ENCODE measurements around the gene CSNK1A1. TPM values are rescaled to one million over a fixed set of nuclear protein-coding genes. Genes with fewer than 3 reads are reported as not detected.
"Not testable (repeated sequence)": the region's sequence is repeated elsewhere in the genome, so short reads cannot be mapped to it uniquely, and the experiment has no call there.

Gene CSNK1A1
- total RNA-seq, 1 experiment from 2014 or later = 220 TPM

GRCh38 chr5:149478761-149479160 lies 72.5 kb downstream of the CSNK1A1 start:
- Histone ChIP-seq H3K4me3 (ENCODE audit: insufficient read depth, low read depth, low read length) (no peak overlapping the region), H3K27me3 (ENCODE audit: control insufficient read depth, insufficient read depth, low read length) (no peaks in the 10 kb centered on the region), H3K36me3 (replicated peaks; ENCODE audit: control insufficient read depth, insufficient read depth, low read length) (no peaks in the 10 kb centered on the region)

GRCh38 chr5:149475777-149476176 lies 75.5 kb downstream of the CSNK1A1 start:
- DNase-seq = no peak

More at GRCh38 chr5:149478761-149479160, 72.5 kb downstream of the CSNK1A1 start:
- no peak for DNase-seq

GRCh38 chr5:149474198-149474597 lies 77.0 kb downstream of the CSNK1A1 start:
- no peak for DNase-seq
- no peaks in the 10 kb centered on the region for H3K27me3 ChIP-seq (ENCODE audit: control insufficient read depth, insufficient read depth, low read length)
- H3K36me3 ChIP-seq (replicated peaks; ENCODE audit: control insufficient read depth, insufficient read depth, low read length) = no peaks in the 10 kb centered on the region
- no peak overlapping the region for H3K4me3 ChIP-seq (ENCODE audit: insufficient read depth, low read depth, low read length)

More at GRCh38 chr5:149475777-149476176, 75.5 kb downstream of the CSNK1A1 start:
- H3K27me3 ChIP-seq (ENCODE audit: control insufficient read depth, insufficient read depth, low read length) = no peaks in the 10 kb centered on the region
- H3K4me3 ChIP-seq (ENCODE audit: insufficient read depth, low read depth, low read length) = no peak overlapping the region
- H3K36me3 ChIP-seq (replicated peaks; ENCODE audit: control insufficient read depth, insufficient read depth, low read length) = no peaks in the 10 kb centered on the region

- Histone ChIP-seq H3K36me3 (replicated peaks; ENCODE audit: control insufficient read depth, insufficient read depth, low read length) (no peaks in the 10 kb centered on the region), H3K4me3 (ENCODE audit: insufficient read depth, low read depth, low read length) (no peak overlapping the region), H3K27me3 (ENCODE audit: control insufficient read depth, insufficient read depth, low read length) (no peaks in the 10 kb centered on the region)
- DNase-seq = no peak
These were observed 77.8 kb downstream of the CSNK1A1 start for GRCh38 chr5:149473441-149473840.

GRCh38 chr5:149472399-149472798 lies 78.8 kb downstream of the CSNK1A1 start:
- no peaks in the 10 kb centered on the region for H3K27me3 ChIP-seq (ENCODE audit: control insufficient read depth, insufficient read depth, low read length)
- H3K4me3 ChIP-seq (ENCODE audit: insufficient read depth, low read depth, low read length) = no peak overlapping the region
- no peak for DNase-seq
- H3K36me3 ChIP-seq (replicated peaks; ENCODE audit: control insufficient read depth, insufficient read depth, low read length) = no peaks in the 10 kb centered on the region

GRCh38 chr5:149471406-149472183 lies 79.6 kb downstream of the CSNK1A1 start:
- Histone ChIP-seq H3K4me3 (ENCODE audit: insufficient read depth, low read depth, low read length) (no peak overlapping the region), H3K27me3 (ENCODE audit: control insufficient read depth, insufficient read depth, low read length) (no peaks in the 10 kb centered on the region), H3K36me3 (replicated peaks; ENCODE audit: control insufficient read depth, insufficient read depth, low read length) (no peaks in the 10 kb centered on the region)
- DNase-seq = no peak

- H3K4me3 ChIP-seq (ENCODE audit: insufficient read depth, low read depth, low read length) = no peak overlapping the region
- no peaks in the 10 kb centered on the region for H3K27me3 ChIP-seq (ENCODE audit: control insufficient read depth, insufficient read depth, low read length)
- no peak for DNase-seq
- H3K36me3 ChIP-seq (replicated peaks; ENCODE audit: control insufficient read depth, insufficient read depth, low read length) = no peaks in the 10 kb centered on the region
These were observed 80.3 kb downstream of the CSNK1A1 start for GRCh38 chr5:149470942-149471341.

GRCh38 chr5:149466457-149466972 lies 84.7 kb downstream of the CSNK1A1 start:
- no peak for DNase-seq
- Histone ChIP-seq H3K4me3 (ENCODE audit: insufficient read depth, low read depth, low read length) (no peak overlapping the region), H3K27me3 (ENCODE audit: control insufficient read depth, insufficient read depth, low read length) (no peaks in the 10 kb centered on the region), H3K36me3 (replicated peaks; ENCODE audit: control insufficient read depth, insufficient read depth, low read length) (no peaks in the 10 kb centered on the region)

GRCh38 chr5:149464796-149465489 lies 86.3 kb downstream of the CSNK1A1 start:
- Histone ChIP-seq H3K27me3 (ENCODE audit: control insufficient read depth, insufficient read depth, low read length) (no peaks in the 10 kb centered on the region), H3K36me3 (replicated peaks; ENCODE audit: control insufficient read depth, insufficient read depth, low read length) (no peaks in the 10 kb centered on the region), H3K4me3 (ENCODE audit: insufficient read depth, low read depth, low read length) (no peak overlapping the region)
- no peak for DNase-seq

GRCh38 chr5:149461907-149462306 lies 89.3 kb downstream of the CSNK1A1 start:
- H3K36me3 ChIP-seq (replicated peaks; ENCODE audit: control insufficient read depth, insufficient read depth, low read length); H3K4me3 ChIP-seq (ENCODE audit: insufficient read depth, low read depth, low read length); H3K27me3 ChIP-seq (ENCODE audit: control insufficient read depth, insufficient read depth, low read length); DNase-seq: not testable (repeated sequence)

- no peaks in the 10 kb centered on the region for H3K36me3 ChIP-seq (replicated peaks; ENCODE audit: control insufficient read depth, insufficient read depth, low read length)
- no peaks in the 10 kb centered on the region for H3K27me3 ChIP-seq (ENCODE audit: control insufficient read depth, insufficient read depth, low read length)
- no peak overlapping the region for H3K4me3 ChIP-seq (ENCODE audit: insufficient read depth, low read depth, low read length)
- no peak for DNase-seq
These were observed 91.3 kb downstream of the CSNK1A1 start for GRCh38 chr5:149459891-149460290.

- Histone ChIP-seq H3K4me3 (ENCODE audit: insufficient read depth, low read depth, low read length) (no peak overlapping the region), H3K36me3 (replicated peaks; ENCODE audit: control insufficient read depth, insufficient read depth, low read length) (no peaks in the 10 kb centered on the region), H3K27me3 (ENCODE audit: control insufficient read depth, insufficient read depth, low read length) (no peaks in the 10 kb centered on the region)
- DNase-seq = no peak
These were observed 93.9 kb downstream of the CSNK1A1 start for GRCh38 chr5:149457393-149457763.

GRCh38 chr5:149456597-149457392 lies 94.4 kb downstream of the CSNK1A1 start:
- Histone ChIP-seq H3K27me3 (ENCODE audit: control insufficient read depth, insufficient read depth, low read length) (no peaks in the 10 kb centered on the region), H3K4me3 (ENCODE audit: insufficient read depth, low read depth, low read length) (no peak overlapping the region), H3K36me3 (replicated peaks; ENCODE audit: control insufficient read depth, insufficient read depth, low read length) (no peaks in the 10 kb centered on the region)
- no peak for DNase-seq

- H3K36me3 ChIP-seq (replicated peaks; ENCODE audit: control insufficient read depth, insufficient read depth, low read length) = no peaks in the 10 kb centered on the region
- no peak for DNase-seq
- H3K27me3 ChIP-seq (ENCODE audit: control insufficient read depth, insufficient read depth, low read length) = no peaks in the 10 kb centered on the region
- no peak overlapping the region for H3K4me3 ChIP-seq (ENCODE audit: insufficient read depth, low read depth, low read length)
These were observed 95.3 kb downstream of the CSNK1A1 start for GRCh38 chr5:149455889-149456409.

Data from H7 (cell line).